ENCODE results near the gene PSMA5.
"Not testable (repeated sequence)": the region's sequence is repeated elsewhere in the genome, so short reads cannot be mapped to it uniquely, and the experiment has no call there.

The PSMA5 gene

DNA sequence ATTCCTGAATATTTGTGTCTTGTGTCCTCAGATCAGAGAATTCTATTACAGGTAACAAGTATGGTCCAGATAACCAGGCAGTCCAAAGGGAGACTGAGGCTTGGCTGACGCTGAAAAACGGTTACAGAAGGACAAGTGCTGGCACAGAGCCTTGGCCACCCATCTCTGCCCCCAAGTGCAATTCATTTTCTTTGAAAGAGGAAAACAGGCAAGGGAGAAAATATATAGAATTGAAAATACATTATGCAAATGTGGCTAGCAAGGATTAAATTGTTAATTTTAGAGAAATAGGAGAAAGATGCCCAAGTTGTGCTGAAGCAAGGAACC is 29.8 kb downstream of the PSMA5 start:
- Histone ChIP-seq H3K4me1 (ENCODE audit: control insufficient read depth, insufficient read depth, low read length) (peaks cover 16% of the 10 kb centered on the region), H3K9me3 (ENCODE audit: control insufficient read depth, insufficient read depth, low read depth, low read length) (no peaks in the 10 kb centered on the region), H3K27ac (ENCODE audit: extremely low read depth, low read depth, low read length) (no peak overlapping the region), H3K4me3 (ENCODE audit: low read depth, low read length) (peak overlapping the region; percentile 67), H3K36me3 (ENCODE audit: control insufficient read depth in 2 of 2, insufficient read depth in 1 of 2, low read length in 2 of 2) (peaks cover under 1 to 7% of the 10 kb centered on the region in 2 experiments; a peak in 1 of 3 replicates)
- TF ChIP-seq ZNF184 (tag by site-specific recombination; IDR thresholded peaks at IDR 0.05) = no peak
- TF ChIP-seq HOXA7 (CRISPR knock-in tag; IDR thresholded peaks at IDR 0.05; ENCODE audit: borderline replicate concordance) = no peak
- no peak for TF ChIP-seq ZNF214 (tag by site-specific recombination; IDR thresholded peaks at IDR 0.05; ENCODE audit: borderline replicate concordance)
- TF ChIP-seq PRDM4 (tag by site-specific recombination; IDR thresholded peaks at IDR 0.05) = no peak
- POLR2A ChIA-PET = interaction anchor here (0.7 to 3.2 kb wide), 7 partner anchors 10 to 296 kb away, joined by 3 to 10 read pairs (median 3); partner anchors contain the start of gene PSRC1
- CTCF ChIA-PET = interaction anchor here (0.7 to 7.8 kb wide), 6 partner anchors 12 to 136 kb away, joined by 3 to 126 read pairs (median 24); no protein-coding TSS in a partner anchor

DNA sequence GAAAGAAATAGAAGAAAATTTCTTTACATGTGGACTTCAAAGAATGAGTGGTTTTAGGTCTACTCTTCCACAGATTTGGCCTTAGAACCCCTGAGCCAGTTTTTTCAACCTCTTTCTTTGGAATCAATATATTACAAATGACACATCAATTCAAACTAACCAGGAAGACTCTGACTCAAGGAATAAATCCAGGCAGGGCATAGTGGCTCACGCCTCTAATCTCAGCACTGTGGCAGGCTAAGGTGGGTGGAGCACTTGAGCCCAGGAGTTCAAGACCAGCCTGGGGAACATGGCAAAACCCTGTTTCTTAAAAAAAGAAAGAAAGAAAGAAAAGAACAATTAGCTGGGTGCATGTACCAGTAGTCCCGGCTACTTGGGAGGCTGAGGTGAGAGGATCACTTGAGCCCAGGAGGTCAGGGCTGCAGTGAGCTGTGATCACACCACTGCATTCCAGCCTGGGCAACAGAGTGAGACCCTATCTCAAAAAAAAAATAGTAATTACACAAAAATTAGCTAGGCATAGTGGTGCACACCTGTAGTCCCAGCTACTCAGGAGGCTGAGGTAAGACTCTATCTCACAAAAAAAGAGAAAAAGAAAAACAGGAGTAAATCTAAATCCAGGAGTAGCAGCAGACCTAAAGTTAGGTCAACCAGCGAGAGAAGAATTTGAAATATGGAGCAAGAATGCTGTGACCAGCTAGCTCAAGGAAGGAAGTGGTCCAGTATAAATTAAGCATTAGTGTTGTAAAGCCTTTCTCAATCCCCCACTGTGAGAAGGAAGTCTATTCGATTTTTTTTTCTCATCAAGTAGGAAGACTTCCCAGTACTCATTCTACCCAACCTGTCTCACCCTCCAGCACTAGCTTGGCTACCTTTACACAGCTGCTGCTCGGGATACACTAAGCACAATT is 30.4 kb downstream of the PSMA5 start:
- POLR2A ChIA-PET = interaction anchor here (0.8 to 3.2 kb wide), 6 partner anchors 9 to 296 kb away, joined by 3 to 10 read pairs (median 5); partner anchors contain the start of gene PSRC1

DNA sequence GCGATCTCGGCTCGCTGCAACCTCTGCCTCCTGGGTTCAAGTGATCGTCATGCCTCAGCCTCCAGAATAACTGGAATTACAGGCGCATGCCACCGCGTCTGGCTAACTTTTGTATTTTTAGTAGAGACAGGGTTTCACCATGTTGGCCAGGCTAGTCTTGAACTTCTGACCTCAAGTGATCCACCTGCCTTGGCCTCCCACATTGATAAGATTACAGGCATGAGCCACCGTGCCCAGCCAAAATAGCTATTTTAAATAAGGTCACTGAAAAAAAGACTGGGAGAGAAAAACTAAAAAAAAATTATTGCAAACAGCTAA is 31.0 kb downstream of the PSMA5 start:
- peaks cover 16% of the 10 kb centered on the region for H3K4me1 ChIP-seq (ENCODE audit: control insufficient read depth, insufficient read depth, low read length)
- CTCF ChIA-PET = interaction anchor here (0.6 to 7.8 kb wide), 5 partner anchors 38 to 131 kb away, joined by 3 to 126 read pairs (median 3); no protein-coding TSS in a partner anchor

More for the DNA sequence above, 30.4 kb downstream of the PSMA5 start:
- H3K4me1 ChIP-seq (ENCODE audit: control insufficient read depth, insufficient read depth, low read length) = peaks cover 16% of the 10 kb centered on the region
- H3K27ac ChIP-seq (ENCODE audit: extremely low read depth, low read depth, low read length) = no peak overlapping the region
- peaks cover 0 to 1% of the 10 kb centered on the region in 2 experiments; a peak in 1 of 3 replicates for H3K36me3 ChIP-seq (ENCODE audit: control insufficient read depth in 2 of 2, insufficient read depth in 1 of 2, low read length in 2 of 2)
- CTCF ChIA-PET = interaction anchor here (0.6 to 7.8 kb wide), 9 partner anchors 11 to 136 kb away, joined by 3 to 126 read pairs (median 4); no protein-coding TSS in a partner anchor
- TF ChIP-seq ZNF324 (tag by site-specific recombination; IDR thresholded peaks at IDR 0.05) (no peak), ZNF169 (tag by site-specific recombination; IDR thresholded peaks at IDR 0.05) (no peak), ZNF600 (tag by site-specific recombination; IDR thresholded peaks at IDR 0.05) (no peak), ZNF366 (tag by site-specific recombination; conservative IDR thresholded peaks at IDR 0.05) (no peak), ZNF701 (tag by site-specific recombination; IDR thresholded peaks at IDR 0.05) (no peak), PRDM1 (tag by site-specific recombination; IDR thresholded peaks at IDR 0.05) (no peak), ZNF18 (tag by site-specific recombination; IDR thresholded peaks at IDR 0.05) (0 out of 2 replicates have a peak, but pooled peaks have one; percentile 20), ZNF121 (tag by site-specific recombination; IDR thresholded peaks at IDR 0.05) (peak; percentile 98), ZNF433 (tag by site-specific recombination; IDR thresholded peaks at IDR 0.05; ENCODE audit: low read depth) (no peak)
- no peaks in the 10 kb centered on the region for H3K9me3 ChIP-seq (ENCODE audit: control insufficient read depth, insufficient read depth, low read depth, low read length)
- H3K4me3 ChIP-seq (ENCODE audit: low read depth, low read length) = peak overlapping the region; percentile 67

More for the DNA sequence above, 31.0 kb downstream of the PSMA5 start:
- not testable (repeated sequence) for H3K9me3 ChIP-seq (ENCODE audit: control insufficient read depth, insufficient read depth, low read depth, low read length); H3K27ac ChIP-seq (ENCODE audit: extremely low read depth, low read depth, low read length); H3K36me3 ChIP-seq (ENCODE audit: control insufficient read depth in 2 of 2, insufficient read depth in 1 of 2, low read length in 2 of 2); H3K4me3 ChIP-seq (ENCODE audit: low read depth, low read length)
- POLR2A ChIA-PET = interaction anchor here (1.6 to 3.2 kb wide), 2 partner anchors 12 to 295 kb away, joined by 3 to 10 read pairs; no protein-coding TSS in a partner anchor

All from HEK293 (cell line).